Stimulated activated CD4-positive, alpha-beta T cell treated with anti-CD3 and anti-CD28 coated beads, TNF-alpha, amount 100 ng/mL, for 48 hours (primary cell): ENCODE measurements around the gene PHF11.
"Not testable (repeated sequence)": the region's sequence is repeated elsewhere in the genome, so short reads cannot be mapped to it uniquely, and the experiment has no call there.

ENCODE experiments used
- DNase-seq, 3 donors: peaks; one replicate each; pipeline ENCODE4 v3.0.0-alpha.2; 2020; ENCODE audit warnings: low read depth in 3 of 3

The PHF11 gene

GRCh38 chr13:49546561-49546960 is 50.8 kb downstream of the PHF11 start:
- DNase-seq = no peak

- no peak for DNase-seq
Observed at GRCh38 chr13:49549289-49549688, 53.5 kb downstream of the PHF11 start.

GRCh38 chr13:49550942-49551644 is 55.3 kb downstream of the PHF11 start:
- no peak for DNase-seq

GRCh38 chr13:49553888-49554287 is 58.1 kb downstream of the PHF11 start:
- DNase-seq = no peak

GRCh38 chr13:49554387-49554786 is 58.6 kb downstream of the PHF11 start:
- no peak for DNase-seq

- DNase-seq = no peak
Observed at GRCh38 chr13:49559006-49559405, 63.3 kb downstream of the PHF11 start.

GRCh38 chr13:49560270-49561061 is 64.7 kb downstream of the PHF11 start:
- no peak for DNase-seq

- no peak for DNase-seq
Observed at GRCh38 chr13:49561062-49561410, 65.3 kb downstream of the PHF11 start.

GRCh38 chr13:49563516-49563915 is 67.8 kb downstream of the PHF11 start:
- no peak for DNase-seq

GRCh38 chr13:49565461-49565860 is 69.7 kb downstream of the PHF11 start:
- not testable (repeated sequence) for DNase-seq

GRCh38 chr13:49566461-49566860 is 70.7 kb downstream of the PHF11 start:
- no peak for DNase-seq

GRCh38 chr13:49567491-49567890 is 71.7 kb downstream of the PHF11 start:
- DNase-seq = no peak

- no peak for DNase-seq
Observed at GRCh38 chr13:49569993-49570689, 74.4 kb downstream of the PHF11 start.

GRCh38 chr13:49571299-49572240 is 75.8 kb downstream of the PHF11 start:
- no peak for DNase-seq
